SK-N-SH (cell line): ENCODE results near the gene SLC45A1. TPM values are rescaled to one million over a fixed set of nuclear protein-coding genes. Genes with fewer than 3 reads are reported as not detected.

Source experiments
- CTCF ChIA-PET: fragments of 300-600, 350-600 bp; formaldehyde crosslinking; extraction: SDS; loops from one replicate; lab custom pipeline; 2021; lab: Yijun Ruan, JAX
- POLR2A ChIA-PET: fragments of 350-600 bp; sonication (Branson Sonifier 250); formaldehyde crosslinking; extraction: SDS; loops from one replicate; lab custom pipeline; 2020; ENCODE audit warnings: antibody characterized with exemption, inconsistent platforms; lab: Yijun Ruan, JAX
- DNase-seq: peaks from one replicate; pipeline ENCODE4 v3.0.0; 2012
- H2AFZ ChIP-seq: fragments of 200-600 bp; sonication (generic); 2 replicates; pipeline ENCODE4 v1.8.1; 2016; ENCODE audit warnings: antibody characterized with exemption, mild to moderate bottlenecking, low read depth
- H3F3A ChIP-seq: fragments of 200-600 bp; sonication (generic); replicated peaks from 2 replicates; pipeline ENCODE3; 2016; ENCODE audit warnings: antibody characterized with exemption, mild to moderate bottlenecking; ENCODE audit not compliant: insufficient read depth
- H3K27ac ChIP-seq, 2 experiments: fragments of 200-500 bp in 1 of 2; fragments of 200-600 bp in 1 of 2; sonication (Bioruptor generic) in 1 of 2; sonication (generic), shearing (Covaris generic) in 1 of 2; 2 replicates each; pipeline versions ENCODE4 v1.5.1 to v1.6.1; 2014 to 2016; ENCODE audit warnings: low read depth in 2 of 2, inconsistent platforms in 1 of 2, low read length in 1 of 2, mild to moderate bottlenecking in 1 of 2, mixed read lengths in 1 of 2
- H3K27me3 ChIP-seq: fragments of 200-600 bp; sonication (generic), shearing (Covaris generic); 2 replicates; pipeline ENCODE4 v1.6.1; 2016; ENCODE audit warnings: mixed run types; ENCODE audit not compliant: insufficient read depth
- H3K36me3 ChIP-seq, 2 experiments: fragments of 200-500 bp in 1 of 2; fragments of 200-600 bp in 1 of 2; sonication (Bioruptor generic) in 1 of 2; sonication (generic) in 1 of 2; replicated peaks in 1 of 2; 2 replicates each; pipeline versions ENCODE3 to v1.5.1; 2014 to 2016; ENCODE audit warnings: low read length in 1 of 2, mild to moderate bottlenecking in 1 of 2; ENCODE audit not compliant: insufficient read depth in 2 of 2, control insufficient read depth in 1 of 2
- H3K4me1 ChIP-seq, 2 experiments: fragments of 200-500 bp in 1 of 2; fragments of 200-600 bp in 1 of 2; sonication (Bioruptor generic) in 1 of 2; sonication (generic), shearing (Covaris generic) in 1 of 2; 2 replicates each; pipeline versions ENCODE4 v1.5.1 to v1.6.1; 2014 to 2016; ENCODE audit warnings: low read depth in 1 of 2, low read length in 1 of 2, mixed run types in 1 of 2; ENCODE audit not compliant: insufficient read depth in 2 of 2, control insufficient read depth in 1 of 2
- H3K4me2 ChIP-seq: fragments of 200-600 bp; sonication (generic), shearing (Covaris generic); 2 replicates; pipeline ENCODE4 v1.6.1; 2017; ENCODE audit warnings: mixed run types
- H3K4me3 ChIP-seq, 2 experiments: fragments of 200-500 bp in 1 of 2; fragments of 200-600 bp in 1 of 2; sonication (Bioruptor generic) in 1 of 2; sonication (generic), shearing (Covaris generic) in 1 of 2; 2 replicates each; pipeline versions ENCODE4 v1.5.1 to v1.8.1; 2014 to 2016; ENCODE audit warnings: low read depth in 2 of 2, inconsistent platforms in 1 of 2, low read length in 1 of 2, mild to moderate bottlenecking in 1 of 2, mixed read lengths in 1 of 2, moderate library complexity in 1 of 2
- H3K79me2 ChIP-seq: fragments of 200-600 bp; sonication (generic); 2 replicates; pipeline ENCODE4 v1.8.1; 2017; ENCODE audit warnings: mild to moderate bottlenecking; ENCODE audit not compliant: insufficient read depth
- H3K9ac ChIP-seq: fragments of 200-600 bp; sonication (generic); 2 replicates; pipeline ENCODE4 v1.6.1; 2017; ENCODE audit warnings: mixed run types
- H3K9me2 ChIP-seq: fragments of 200-600 bp; sonication (generic); 2 replicates; pipeline ENCODE4 v1.6.1; 2017; ENCODE audit warnings: mixed run types
- H3K9me3 ChIP-seq: fragments of 200-600 bp; sonication (generic); 2 replicates; pipeline ENCODE4 v1.6.1; 2017; ENCODE audit warnings: mixed run types, mild to moderate bottlenecking, moderate library complexity
- H4K20me1 ChIP-seq: fragments of 200-600 bp; sonication (generic); 2 replicates; pipeline ENCODE4 v1.6.1; 2017; ENCODE audit warnings: mild to moderate bottlenecking, mixed run types; ENCODE audit not compliant: insufficient read depth
- EP300 ChIP-seq, 2 experiments: IDR thresholded peaks; 2 replicates each; pipeline versions ENCODE4 v1.4.0 to v1.6.1; 2012; ENCODE audit warnings: borderline replicate concordance in 1 of 2, low read depth in 1 of 2, low read length in 1 of 2
- EZH2phosphoT487 ChIP-seq: fragments of 200-600 bp; sonication (generic); IDR thresholded peaks from 2 replicates; pipeline ENCODE4 v1.6.1; 2017; ENCODE audit warnings: low read depth, mixed run types, mild to moderate bottlenecking, antibody characterized with exemption, moderate library complexity, borderline replicate concordance
- FOSL2 ChIP-seq: IDR thresholded peaks from 2 replicates; pipeline ENCODE4 v1.4.0; 2012; ENCODE audit warnings: low read depth, mild to moderate bottlenecking, moderate library complexity, borderline replicate concordance
- FOXM1 ChIP-seq: IDR thresholded peaks from 2 replicates; pipeline ENCODE4 v1.4.0; 2012; ENCODE audit warnings: low read depth, mild to moderate bottlenecking
- GABPA ChIP-seq: IDR thresholded peaks from 2 replicates; pipeline ENCODE4 v1.4.0; 2012; ENCODE audit warnings: low read depth, mild to moderate bottlenecking
- IRF3 ChIP-seq: fragments of 150-350 bp; IDR thresholded peaks from 2 replicates; pipeline ENCODE4 v1.6.1; 2016; ENCODE audit warnings: mild to moderate bottlenecking, low read depth, low read length
- MEF2A ChIP-seq: IDR thresholded peaks from 2 replicates; pipeline ENCODE4 v1.4.0; 2012; ENCODE audit warnings: low read depth, borderline replicate concordance
- NFIC ChIP-seq: IDR thresholded peaks from 2 replicates; pipeline ENCODE4 v1.4.0; 2012; ENCODE audit warnings: borderline replicate concordance
- RAD21 ChIP-seq: IDR thresholded peaks from 2 replicates; pipeline ENCODE4 v1.6.1; 2012; ENCODE audit warnings: mild to moderate bottlenecking, low read length
- RFX5 ChIP-seq: IDR thresholded peaks from 2 replicates; pipeline ENCODE4 v1.6.1; 2012; ENCODE audit warnings: mild to moderate bottlenecking, improper control_type of control experiment, low read length
- TAF1 ChIP-seq: IDR thresholded peaks from 2 replicates; pipeline ENCODE4 v1.6.1; 2012; ENCODE audit warnings: low read depth, mild to moderate bottlenecking, low read length, moderate library complexity, borderline replicate concordance
- TCF12 ChIP-seq: IDR thresholded peaks from 2 replicates; pipeline ENCODE4 v1.4.0; 2012
- YY1 ChIP-seq: IDR thresholded peaks from 2 replicates; pipeline ENCODE4 v1.4.0; 2012; ENCODE audit warnings: low read depth, mild to moderate bottlenecking
- ZBTB33 ChIP-seq: IDR thresholded peaks from 2 replicates; pipeline ENCODE4 v1.4.0; 2012; ENCODE audit warnings: low read depth, borderline replicate concordance
- WGBS: methylation state at CpG from one replicate; pipeline ENCODE4 v1.1.6; 2017; ENCODE audit warnings: low lambda C conversion rate; 5-methylcytosine and 5-hydroxymethylcytosine counted together
- polyA plus RNA-seq, 3 experiments: library from polyadenylated mRNA; depleted of rRNA; stranded (reverse); fragments of >200 nt; gene quantifications; 2 replicates each; pipeline ENCODE4 v1.2.3, GENCODE V29; 2012
- TF ChIP-seq, protein P1 (sequence below): fragments of 150-350 bp; IDR thresholded peaks from 2 replicates; pipeline ENCODE4 v1.6.1; 2017; ENCODE audit warnings: antibody characterized with exemption, low read length, low read depth, borderline replicate concordance
- TF ChIP-seq, protein P2 (sequence below): IDR thresholded peaks from 2 replicates; pipeline ENCODE4 v1.6.1; 2012; ENCODE audit warnings: mild to moderate bottlenecking, low read depth, low read length, moderate library complexity
- TF ChIP-seq, protein P3 (sequence below): IDR thresholded peaks from 2 replicates; pipeline ENCODE4 v1.4.0; 2012; ENCODE audit warnings: low read depth, borderline replicate concordance

SLC45A1 gene
- polyA plus RNA-seq, 1 of the 3 experiments (the other 2 are of a cell fraction): 2.5 TPM

GRCh38 chr1:8283058-8283884 lies 34.6 kb upstream of the SLC45A1 start:
- Histone ChIP-seq H3K9me3 (no peaks in the 10 kb centered on the region), H3K4me3 (no peak overlapping the region), H3K27me3 (no peaks in the 10 kb centered on the region), H3K9me2 (no peaks in the 10 kb centered on the region), H3K4me1 (no peaks in the 10 kb centered on the region), H3K79me2 (no peaks in the 10 kb centered on the region), H3F3A (no peaks in the 10 kb centered on the region), H3K27ac (no peak overlapping the region), H3K36me3 (no peaks in the 10 kb centered on the region), H2AFZ (no peak overlapping the region), H3K9ac (no peak overlapping the region), H3K4me2 (no peak overlapping the region), H4K20me1 (no peaks in the 10 kb centered on the region)
- ChIA-PET POLR2A (no interaction called here), CTCF (interaction anchor here (1.5 kb wide), 1 partner anchor 11 kb away, joined by 3 read pairs; no protein-coding TSS in a partner anchor)
- DNase-seq: no peak
- no peak for TF ChIP-seq RFX5
- TF ChIP-seq, protein P1, sequence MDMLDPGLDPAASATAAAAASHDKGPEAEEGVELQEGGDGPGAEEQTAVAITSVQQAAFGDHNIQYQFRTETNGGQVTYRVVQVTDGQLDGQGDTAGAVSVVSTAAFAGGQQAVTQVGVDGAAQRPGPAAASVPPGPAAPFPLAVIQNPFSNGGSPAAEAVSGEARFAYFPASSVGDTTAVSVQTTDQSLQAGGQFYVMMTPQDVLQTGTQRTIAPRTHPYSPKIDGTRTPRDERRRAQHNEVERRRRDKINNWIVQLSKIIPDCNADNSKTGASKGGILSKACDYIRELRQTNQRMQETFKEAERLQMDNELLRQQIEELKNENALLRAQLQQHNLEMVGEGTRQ: no peak
- TF ChIP-seq YY1: no peak
- TF ChIP-seq ZBTB33: no peak
- no peak for TF ChIP-seq GABPA
- no peak for TF ChIP-seq EP300 (IDR thresholded peaks at IDR 0.05; ENCODE audit: borderline replicate concordance in 1 of 2, low read depth in 1 of 2, low read length in 1 of 2)
- TF ChIP-seq IRF3: no peak
- TF ChIP-seq TCF12: no peak
- no peak for TF ChIP-seq NFIC
- no peak for TF ChIP-seq MEF2A
- TF ChIP-seq, protein P2, sequence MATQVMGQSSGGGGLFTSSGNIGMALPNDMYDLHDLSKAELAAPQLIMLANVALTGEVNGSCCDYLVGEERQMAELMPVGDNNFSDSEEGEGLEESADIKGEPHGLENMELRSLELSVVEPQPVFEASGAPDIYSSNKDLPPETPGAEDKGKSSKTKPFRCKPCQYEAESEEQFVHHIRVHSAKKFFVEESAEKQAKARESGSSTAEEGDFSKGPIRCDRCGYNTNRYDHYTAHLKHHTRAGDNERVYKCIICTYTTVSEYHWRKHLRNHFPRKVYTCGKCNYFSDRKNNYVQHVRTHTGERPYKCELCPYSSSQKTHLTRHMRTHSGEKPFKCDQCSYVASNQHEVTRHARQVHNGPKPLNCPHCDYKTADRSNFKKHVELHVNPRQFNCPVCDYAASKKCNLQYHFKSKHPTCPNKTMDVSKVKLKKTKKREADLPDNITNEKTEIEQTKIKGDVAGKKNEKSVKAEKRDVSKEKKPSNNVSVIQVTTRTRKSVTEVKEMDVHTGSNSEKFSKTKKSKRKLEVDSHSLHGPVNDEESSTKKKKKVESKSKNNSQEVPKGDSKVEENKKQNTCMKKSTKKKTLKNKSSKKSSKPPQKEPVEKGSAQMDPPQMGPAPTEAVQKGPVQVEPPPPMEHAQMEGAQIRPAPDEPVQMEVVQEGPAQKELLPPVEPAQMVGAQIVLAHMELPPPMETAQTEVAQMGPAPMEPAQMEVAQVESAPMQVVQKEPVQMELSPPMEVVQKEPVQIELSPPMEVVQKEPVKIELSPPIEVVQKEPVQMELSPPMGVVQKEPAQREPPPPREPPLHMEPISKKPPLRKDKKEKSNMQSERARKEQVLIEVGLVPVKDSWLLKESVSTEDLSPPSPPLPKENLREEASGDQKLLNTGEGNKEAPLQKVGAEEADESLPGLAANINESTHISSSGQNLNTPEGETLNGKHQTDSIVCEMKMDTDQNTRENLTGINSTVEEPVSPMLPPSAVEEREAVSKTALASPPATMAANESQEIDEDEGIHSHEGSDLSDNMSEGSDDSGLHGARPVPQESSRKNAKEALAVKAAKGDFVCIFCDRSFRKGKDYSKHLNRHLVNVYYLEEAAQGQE: no peak
- no peak for TF ChIP-seq EZH2phosphoT487
- TF ChIP-seq TAF1: no peak
- TF ChIP-seq, protein P3, sequence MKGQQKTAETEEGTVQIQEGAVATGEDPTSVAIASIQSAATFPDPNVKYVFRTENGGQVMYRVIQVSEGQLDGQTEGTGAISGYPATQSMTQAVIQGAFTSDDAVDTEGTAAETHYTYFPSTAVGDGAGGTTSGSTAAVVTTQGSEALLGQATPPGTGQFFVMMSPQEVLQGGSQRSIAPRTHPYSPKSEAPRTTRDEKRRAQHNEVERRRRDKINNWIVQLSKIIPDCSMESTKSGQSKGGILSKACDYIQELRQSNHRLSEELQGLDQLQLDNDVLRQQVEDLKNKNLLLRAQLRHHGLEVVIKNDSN: no peak
- no peak for TF ChIP-seq FOXM1
- no peak for TF ChIP-seq FOSL2
- no peak for TF ChIP-seq RAD21
- 78% methylated on average over 14 of the region's 14 CpGs for WGBS
